ENCODE data around the gene COL15A1.

COL15A1 gene

DNA sequence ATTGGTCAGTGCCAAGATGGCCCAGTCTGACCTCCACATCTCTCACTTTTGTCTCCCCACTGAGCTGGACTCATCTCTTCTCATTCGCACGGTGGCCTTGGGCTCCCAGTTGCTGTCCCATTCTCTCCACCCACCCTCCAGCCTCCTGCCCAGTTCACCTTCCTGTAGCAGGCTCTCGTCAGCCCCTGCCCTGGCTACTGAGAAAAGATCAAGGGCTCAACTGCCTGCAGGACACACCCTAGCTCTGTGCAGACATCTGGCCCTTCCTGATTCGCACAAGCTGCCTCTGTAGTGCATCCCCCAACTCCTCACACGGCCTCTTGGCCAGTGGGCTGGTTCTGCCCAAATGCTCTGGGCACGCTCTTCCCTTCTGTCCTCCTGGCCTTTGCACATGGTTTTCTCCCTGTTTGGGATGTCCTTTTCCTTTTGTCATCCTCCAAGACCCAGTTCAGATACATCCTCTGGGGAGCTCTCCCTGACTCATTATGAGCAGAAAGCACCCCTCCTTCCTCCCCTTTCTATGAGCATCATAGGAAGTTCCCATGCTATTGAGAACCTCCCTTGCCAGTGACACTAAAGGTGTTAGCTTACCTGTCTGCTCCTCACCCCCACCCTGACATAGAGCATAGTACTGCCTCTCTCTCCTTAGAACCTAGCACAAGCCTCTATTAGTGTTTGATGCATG lies 82.7 kb downstream of the COL15A1 start:
- Histone ChIP-seq H4K20me1 (ENCODE audit: control insufficient read depth, insufficient read depth, low read depth, low read length) (no peaks in the 10 kb centered on the region), H3K4me3 (ENCODE audit: low read length) (no peak overlapping the region), H3K36me3 (ENCODE audit: control insufficient read depth, low read length) (no peaks in the 10 kb centered on the region), H3K79me2 (ENCODE audit: control insufficient read depth, low read length) (no peaks in the 10 kb centered on the region), H3K27me3 (ENCODE audit: control insufficient read depth, low read length) (0 out of 2 replicates have a peak, but pooled peaks cover 4% of the 10 kb centered on the region), H3K27ac (ENCODE audit: low read depth, low read length) (no peak overlapping the region), H3K4me1 (ENCODE audit: control insufficient read depth, low read length) (no peaks in the 10 kb centered on the region), H3F3A (ENCODE audit: control insufficient read depth, insufficient read depth) (no peaks in the 10 kb centered on the region), H3K4me2 (ENCODE audit: low read length) (no peak overlapping the region), H3K9me3 (ENCODE audit: control insufficient read depth, insufficient read depth, low read length) (no peaks in the 10 kb centered on the region), H3K9me2 (replicated peaks; ENCODE audit: control insufficient read depth, low read length) (no peaks in the 10 kb centered on the region)
- TF ChIP-seq EZH2phosphoT487 (IDR thresholded peaks at IDR 0.05; ENCODE audit: borderline replicate concordance, low read length), result no peak
- TF ChIP-seq, protein P1, sequence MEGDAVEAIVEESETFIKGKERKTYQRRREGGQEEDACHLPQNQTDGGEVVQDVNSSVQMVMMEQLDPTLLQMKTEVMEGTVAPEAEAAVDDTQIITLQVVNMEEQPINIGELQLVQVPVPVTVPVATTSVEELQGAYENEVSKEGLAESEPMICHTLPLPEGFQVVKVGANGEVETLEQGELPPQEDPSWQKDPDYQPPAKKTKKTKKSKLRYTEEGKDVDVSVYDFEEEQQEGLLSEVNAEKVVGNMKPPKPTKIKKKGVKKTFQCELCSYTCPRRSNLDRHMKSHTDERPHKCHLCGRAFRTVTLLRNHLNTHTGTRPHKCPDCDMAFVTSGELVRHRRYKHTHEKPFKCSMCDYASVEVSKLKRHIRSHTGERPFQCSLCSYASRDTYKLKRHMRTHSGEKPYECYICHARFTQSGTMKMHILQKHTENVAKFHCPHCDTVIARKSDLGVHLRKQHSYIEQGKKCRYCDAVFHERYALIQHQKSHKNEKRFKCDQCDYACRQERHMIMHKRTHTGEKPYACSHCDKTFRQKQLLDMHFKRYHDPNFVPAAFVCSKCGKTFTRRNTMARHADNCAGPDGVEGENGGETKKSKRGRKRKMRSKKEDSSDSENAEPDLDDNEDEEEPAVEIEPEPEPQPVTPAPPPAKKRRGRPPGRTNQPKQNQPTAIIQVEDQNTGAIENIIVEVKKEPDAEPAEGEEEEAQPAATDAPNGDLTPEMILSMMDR (IDR thresholded peaks at IDR 0.05; ENCODE audit: low read depth, low read length, poor library complexity, severe bottlenecking), result no peak

DNA sequence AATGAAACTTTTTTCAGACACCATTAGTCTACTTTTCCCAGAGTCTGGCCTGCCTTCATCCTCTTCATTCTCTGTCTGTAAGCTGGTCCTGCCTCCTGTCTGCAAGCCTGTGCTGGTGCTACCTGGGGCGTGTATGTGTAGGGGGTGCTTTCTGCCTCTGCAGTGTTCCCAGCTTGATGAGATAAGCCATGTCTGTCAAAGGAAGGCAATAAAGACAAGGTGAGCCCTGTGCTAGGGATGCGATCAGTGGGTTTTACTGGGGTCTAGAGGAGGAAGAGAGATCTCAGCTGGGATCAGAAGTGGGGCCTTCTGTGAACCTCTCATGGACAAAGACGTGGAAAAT lies 83.2 kb downstream of the COL15A1 start:
- no peaks in the 10 kb centered on the region for H3K79me2 ChIP-seq (ENCODE audit: control insufficient read depth, low read length)
- H3K9me2 ChIP-seq (replicated peaks; ENCODE audit: control insufficient read depth, low read length), result no peaks in the 10 kb centered on the region
- H3K27ac ChIP-seq (ENCODE audit: low read depth, low read length), result no peak overlapping the region
- no peaks in the 10 kb centered on the region for H4K20me1 ChIP-seq (ENCODE audit: control insufficient read depth, insufficient read depth, low read depth, low read length)
- no peak overlapping the region for H3K4me3 ChIP-seq (ENCODE audit: low read length)
- TF ChIP-seq, protein P1 (IDR thresholded peaks at IDR 0.05; ENCODE audit: low read depth, low read length, poor library complexity, severe bottlenecking), result no peak
- TF ChIP-seq EZH2phosphoT487 (IDR thresholded peaks at IDR 0.05; ENCODE audit: borderline replicate concordance, low read length), result no peak
- no peak overlapping the region for H3K4me2 ChIP-seq (ENCODE audit: low read length)
- no peaks in the 10 kb centered on the region for H3K4me1 ChIP-seq (ENCODE audit: control insufficient read depth, low read length)
- H3K27me3 ChIP-seq (ENCODE audit: control insufficient read depth, low read length), result 0 out of 2 replicates have a peak, but pooled peaks cover 4% of the 10 kb centered on the region
- H3F3A ChIP-seq (ENCODE audit: control insufficient read depth, insufficient read depth), result no peaks in the 10 kb centered on the region
- H3K36me3 ChIP-seq (ENCODE audit: control insufficient read depth, low read length), result no peaks in the 10 kb centered on the region
- no peaks in the 10 kb centered on the region for H3K9me3 ChIP-seq (ENCODE audit: control insufficient read depth, insufficient read depth, low read length)

DNA sequence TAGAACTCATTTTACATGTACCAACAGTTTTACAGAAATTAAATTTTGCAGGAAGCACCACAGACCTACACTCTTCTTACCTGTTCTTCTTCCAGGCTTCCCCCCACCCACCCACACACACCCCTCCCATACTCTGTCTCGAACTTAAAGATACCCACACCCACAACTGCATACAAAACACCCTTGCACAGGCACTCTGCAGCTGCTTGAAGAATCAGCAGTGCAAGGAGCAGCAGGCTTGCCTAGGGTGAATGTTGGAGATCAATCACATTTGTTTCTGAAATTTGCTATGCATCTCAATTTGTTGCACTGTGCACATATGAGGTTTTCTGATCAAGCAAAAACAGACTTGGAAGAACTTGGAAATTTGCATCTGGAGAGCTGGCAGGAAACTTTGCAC lies 83.7 kb downstream of the COL15A1 start:
- Histone ChIP-seq H3K4me2 (ENCODE audit: low read length) (no peak overlapping the region), H3K4me1 (ENCODE audit: control insufficient read depth, low read length) (no peaks in the 10 kb centered on the region), H3K79me2 (ENCODE audit: control insufficient read depth, low read length) (no peaks in the 10 kb centered on the region), H3K27ac (ENCODE audit: low read depth, low read length) (no peak overlapping the region), H3K36me3 (ENCODE audit: control insufficient read depth, low read length) (no peaks in the 10 kb centered on the region), H3F3A (ENCODE audit: control insufficient read depth, insufficient read depth) (no peaks in the 10 kb centered on the region), H4K20me1 (ENCODE audit: control insufficient read depth, insufficient read depth, low read depth, low read length) (no peaks in the 10 kb centered on the region), H3K4me3 (ENCODE audit: low read length) (no peak overlapping the region), H3K9me2 (replicated peaks; ENCODE audit: control insufficient read depth, low read length) (no peaks in the 10 kb centered on the region), H3K27me3 (ENCODE audit: control insufficient read depth, low read length) (0 out of 2 replicates have a peak, but pooled peaks cover 4% of the 10 kb centered on the region), H3K9me3 (ENCODE audit: control insufficient read depth, insufficient read depth, low read length) (no peaks in the 10 kb centered on the region)
- TF ChIP-seq, protein P1 (IDR thresholded peaks at IDR 0.05; ENCODE audit: low read depth, low read length, poor library complexity, severe bottlenecking), result no peak
- TF ChIP-seq EZH2phosphoT487 (IDR thresholded peaks at IDR 0.05; ENCODE audit: borderline replicate concordance, low read length), result no peak
